Measurements from ENCODE around the gene MAP1LC3B2.

Gene MAP1LC3B2

DNA sequence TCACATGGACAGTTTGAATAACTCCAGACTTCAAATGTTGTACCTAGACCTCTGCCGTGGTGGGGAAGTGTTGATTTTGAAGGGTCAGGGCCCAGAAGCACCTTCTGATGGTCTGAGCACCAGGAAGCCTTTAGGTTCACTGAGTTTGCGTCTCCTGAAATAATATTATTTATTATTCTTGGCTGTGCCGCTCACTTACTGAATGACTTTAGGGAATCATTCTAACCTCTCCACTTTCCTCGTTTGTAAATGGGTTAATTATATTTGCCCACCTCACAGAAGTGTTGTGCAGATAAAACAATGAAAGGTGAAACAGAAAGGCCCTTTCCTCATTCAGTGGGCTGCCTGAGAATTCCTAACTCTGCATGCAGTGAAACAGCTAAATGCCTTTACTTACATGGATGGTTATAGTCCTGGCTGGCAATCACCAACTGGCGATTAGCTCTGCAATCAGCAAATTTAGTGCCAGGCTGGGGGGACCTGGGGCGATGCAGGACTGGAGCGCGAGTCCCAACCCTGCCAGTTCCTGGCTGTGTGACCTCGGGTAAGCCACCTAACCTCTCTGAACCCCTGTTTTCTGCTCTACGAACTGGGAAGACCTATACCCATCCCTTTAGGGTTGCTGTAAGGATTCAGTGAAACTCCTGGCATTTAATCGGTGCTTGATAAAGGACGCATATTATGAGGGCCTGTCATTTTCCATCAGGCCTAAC lies 57.5 kb downstream of the MAP1LC3B2 start:
- no peak for DNase-seq

DNA sequence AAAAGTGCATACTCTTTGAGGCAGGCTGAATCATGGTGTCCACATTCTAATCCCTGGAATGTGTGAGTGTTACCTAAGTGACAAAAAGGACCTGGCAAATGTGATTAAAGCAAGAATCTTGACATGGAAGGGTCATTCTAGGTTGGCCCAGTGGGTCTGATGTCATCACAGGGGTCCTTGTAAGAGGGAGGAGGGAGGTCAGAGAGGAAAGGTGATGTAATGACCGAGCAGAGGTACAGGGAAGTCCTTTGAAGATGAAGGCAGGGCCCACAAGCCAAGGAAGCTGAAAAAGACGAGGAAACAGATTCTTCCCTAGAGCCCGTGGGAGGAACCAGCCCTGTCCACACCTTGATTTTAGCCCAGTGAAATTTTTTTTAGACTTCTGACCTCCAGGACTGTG lies 60.1 kb downstream of the MAP1LC3B2 start:
- no peak for DNase-seq

DNA sequence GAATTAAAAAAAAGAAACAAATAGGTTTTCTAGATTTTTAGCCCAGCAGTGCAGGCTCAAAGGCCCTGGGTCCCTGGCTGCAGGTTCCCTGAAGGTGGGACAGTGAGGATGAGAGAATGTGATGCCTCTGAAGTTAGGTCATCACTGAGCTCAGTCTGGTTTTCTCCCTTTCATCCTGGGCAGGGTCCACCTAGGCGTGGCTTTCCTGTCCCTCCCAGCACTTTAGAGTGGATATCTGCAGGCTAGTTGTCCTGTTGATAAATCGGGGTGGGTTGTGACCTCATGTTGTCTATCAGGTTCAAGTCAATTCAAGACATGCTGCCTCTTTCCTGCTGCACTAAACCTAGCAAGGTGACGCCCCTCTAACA lies 60.9 kb downstream of the MAP1LC3B2 start:
- DNase-seq: no peak

DNA sequence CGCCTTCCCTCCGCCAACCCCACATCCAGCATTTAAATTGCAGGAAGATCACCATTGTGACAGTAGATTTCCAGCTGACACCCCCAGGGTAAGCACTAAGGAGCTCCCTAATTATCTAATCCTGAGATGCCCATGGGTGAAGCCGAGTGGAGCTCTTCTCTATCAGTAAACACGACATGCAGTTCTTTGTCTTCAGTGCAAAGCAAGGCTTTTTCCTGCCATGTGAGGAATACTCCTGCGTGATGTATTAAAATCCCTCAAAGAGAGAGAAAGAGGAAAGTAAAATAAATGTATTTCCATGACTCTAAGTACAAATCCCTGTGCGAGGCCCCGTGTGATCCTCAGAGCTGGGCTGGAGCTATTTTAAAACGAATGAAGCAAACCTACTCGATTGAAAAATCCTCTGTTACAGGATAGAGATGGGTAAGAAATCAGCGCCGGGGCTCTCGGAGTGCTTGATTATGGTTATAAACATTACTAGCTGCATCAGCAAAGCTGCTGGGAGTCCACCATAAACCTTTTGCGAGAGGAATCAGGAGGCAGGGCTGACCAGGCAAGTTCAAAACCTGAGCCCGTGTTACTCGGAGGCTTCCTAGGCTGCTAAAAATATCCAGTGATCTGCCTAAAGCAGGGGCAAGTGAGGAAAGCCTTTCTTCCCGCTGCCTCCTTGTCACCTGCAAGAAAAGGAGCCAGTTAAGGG lies 61.5 kb downstream of the MAP1LC3B2 start:
- DNase-seq: no peak

DNA sequence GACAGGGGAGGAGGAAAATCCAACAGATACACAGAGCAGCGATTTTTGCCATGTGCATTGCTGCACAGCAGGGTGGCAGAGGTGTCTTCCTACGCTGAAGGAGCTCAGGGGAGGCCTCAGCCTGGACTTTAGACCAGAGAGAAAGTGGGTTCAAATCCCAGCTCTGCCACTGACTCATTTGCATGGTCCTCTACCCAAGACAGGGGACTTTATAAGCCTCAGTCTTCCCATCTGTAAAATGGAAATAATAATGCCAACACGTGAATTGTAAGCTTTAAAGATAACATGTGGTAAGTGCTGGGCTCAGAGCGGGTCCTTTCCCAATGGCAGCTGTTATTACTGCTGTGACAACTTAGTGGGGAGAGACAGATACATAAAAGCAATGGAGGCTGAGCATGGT lies 62.0 kb downstream of the MAP1LC3B2 start:
- no peak for DNase-seq

DNA sequence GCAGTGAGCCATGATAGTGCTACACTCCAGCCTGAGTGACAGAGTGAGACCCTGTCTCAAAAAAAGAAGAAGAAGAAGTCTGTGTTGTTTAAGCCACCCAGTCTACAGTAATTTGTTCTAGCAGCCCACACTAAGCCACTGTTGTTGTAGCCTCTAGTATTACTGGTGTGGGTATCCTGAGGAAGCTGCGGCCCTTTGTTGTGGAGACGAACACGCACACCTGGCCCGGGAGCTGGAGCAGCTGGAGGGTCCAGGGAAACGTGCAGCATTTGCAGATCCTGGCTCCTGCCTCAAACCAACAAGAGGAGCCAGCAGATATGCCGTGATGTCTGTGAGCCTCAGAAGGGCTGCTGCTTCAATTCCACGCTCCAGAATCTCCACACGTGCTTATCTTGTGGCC lies 65.3 kb downstream of the MAP1LC3B2 start:
- no peak for DNase-seq

DNA sequence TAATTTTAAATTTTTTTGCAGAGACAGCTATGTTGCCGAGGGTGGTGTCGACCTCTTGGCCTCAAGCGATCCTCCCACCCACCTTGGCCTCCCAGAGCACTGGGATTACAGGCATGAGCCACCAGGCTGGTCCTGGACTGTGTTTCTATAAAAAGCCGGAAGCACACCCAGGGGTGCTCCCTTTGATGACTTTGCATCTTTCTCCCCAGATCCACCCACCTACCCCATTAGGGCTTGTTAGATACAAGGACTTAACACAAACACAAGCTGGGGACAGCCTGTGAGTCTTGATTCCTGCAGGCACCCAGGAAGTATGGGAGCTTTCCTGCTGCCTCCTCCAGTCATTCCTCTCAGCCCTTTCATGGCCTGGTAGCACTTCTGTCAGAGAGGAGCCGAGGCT lies 67.0 kb downstream of the MAP1LC3B2 start:
- DNase-seq: no peak
